ENCODE measurements around the gene RCBTB2.
A peak's percentile ranks its signal among the peaks of the same experiment; 100 is the strongest.

Gene RCBTB2

DNA sequence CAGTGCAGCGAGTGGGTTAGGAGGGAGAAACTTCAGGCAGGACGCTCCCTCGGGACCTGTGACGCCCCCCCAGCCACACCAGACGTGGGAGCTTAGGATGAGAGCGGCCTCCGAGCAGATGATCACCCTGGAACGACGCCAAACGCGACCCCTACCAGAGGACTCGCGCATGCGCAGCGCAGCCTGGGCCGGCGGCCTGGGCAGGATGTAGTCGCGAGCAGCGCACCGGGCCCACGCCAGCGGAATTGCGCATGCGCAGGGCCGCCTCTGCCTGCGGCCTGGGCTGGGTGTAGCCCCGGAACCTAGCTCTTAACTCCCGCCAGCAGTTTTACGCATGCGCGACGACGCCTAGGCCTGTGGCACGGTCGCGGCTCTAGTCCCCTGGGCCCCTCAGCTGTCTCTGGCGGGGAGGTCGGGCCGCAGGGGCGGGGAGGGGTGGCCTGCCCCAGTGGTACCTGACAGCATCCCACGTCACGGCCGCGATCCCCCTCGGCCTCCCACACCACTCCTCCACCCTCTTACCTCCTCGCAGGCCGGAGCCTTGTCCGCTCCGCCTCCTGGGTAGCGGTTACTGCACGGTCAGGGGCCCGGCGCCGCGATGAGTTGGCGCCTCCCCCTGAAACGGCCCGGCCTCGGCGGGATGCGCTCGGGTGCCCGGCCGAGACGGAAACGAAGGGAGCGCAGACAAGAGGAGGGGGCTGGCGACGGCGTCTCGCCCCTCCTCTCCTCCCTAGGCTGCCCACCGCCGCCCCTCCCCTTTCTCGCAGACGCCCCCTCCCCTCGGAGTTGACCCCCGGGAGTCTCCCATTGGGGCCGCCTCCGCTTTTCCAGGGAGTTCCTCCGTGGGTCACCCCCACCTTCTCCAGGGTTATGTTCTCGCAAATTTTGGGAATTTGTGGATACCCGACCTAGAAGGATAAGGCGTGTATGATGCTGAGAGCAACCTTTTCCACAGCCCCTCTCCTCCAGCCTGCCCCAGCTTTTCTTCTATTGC lies at the start of gene RCBTB2 (continued):
- TF ChIP-seq, protein P1, sequence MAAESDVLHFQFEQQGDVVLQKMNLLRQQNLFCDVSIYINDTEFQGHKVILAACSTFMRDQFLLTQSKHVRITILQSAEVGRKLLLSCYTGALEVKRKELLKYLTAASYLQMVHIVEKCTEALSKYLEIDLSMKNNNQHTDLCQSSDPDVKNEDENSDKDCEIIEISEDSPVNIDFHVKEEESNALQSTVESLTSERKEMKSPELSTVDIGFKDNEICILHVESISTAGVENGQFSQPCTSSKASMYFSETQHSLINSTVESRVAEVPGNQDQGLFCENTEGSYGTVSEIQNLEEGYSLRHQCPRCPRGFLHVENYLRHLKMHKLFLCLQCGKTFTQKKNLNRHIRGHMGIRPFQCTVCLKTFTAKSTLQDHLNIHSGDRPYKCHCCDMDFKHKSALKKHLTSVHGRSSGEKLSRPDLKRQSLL (tag by site-specific recombination; IDR thresholded peaks at IDR 0.05) = peak; percentile 65
- TF ChIP-seq, protein P2, sequence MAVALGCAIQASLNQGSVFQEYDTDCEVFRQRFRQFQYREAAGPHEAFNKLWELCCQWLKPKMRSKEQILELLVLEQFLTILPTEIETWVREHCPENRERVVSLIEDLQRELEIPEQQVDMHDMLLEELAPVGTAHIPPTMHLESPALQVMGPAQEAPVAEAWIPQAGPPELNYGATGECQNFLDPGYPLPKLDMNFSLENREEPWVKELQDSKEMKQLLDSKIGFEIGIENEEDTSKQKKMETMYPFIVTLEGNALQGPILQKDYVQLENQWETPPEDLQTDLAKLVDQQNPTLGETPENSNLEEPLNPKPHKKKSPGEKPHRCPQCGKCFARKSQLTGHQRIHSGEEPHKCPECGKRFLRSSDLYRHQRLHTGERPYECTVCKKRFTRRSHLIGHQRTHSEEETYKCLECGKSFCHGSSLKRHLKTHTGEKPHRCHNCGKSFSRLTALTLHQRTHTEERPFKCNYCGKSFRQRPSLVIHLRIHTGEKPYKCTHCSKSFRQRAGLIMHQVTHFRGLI (tag by site-specific recombination; IDR thresholded peaks at IDR 0.05) = no peak
- TF ChIP-seq BCL11A (tag by site-specific recombination; IDR thresholded peaks at IDR 0.05; ENCODE audit: low read depth) = no peak
- no peak for TF ChIP-seq HOXD13 (CRISPR knock-in tag; IDR thresholded peaks at IDR 0.05; ENCODE audit: borderline replicate concordance)
- peak; percentile 73 for TF ChIP-seq ZNF423 (tag by site-specific recombination; IDR thresholded peaks at IDR 0.05)
- peak; percentile 98 for TF ChIP-seq GLIS2 (tag by site-specific recombination; IDR thresholded peaks at IDR 0.05)
- TF ChIP-seq, protein P3, sequence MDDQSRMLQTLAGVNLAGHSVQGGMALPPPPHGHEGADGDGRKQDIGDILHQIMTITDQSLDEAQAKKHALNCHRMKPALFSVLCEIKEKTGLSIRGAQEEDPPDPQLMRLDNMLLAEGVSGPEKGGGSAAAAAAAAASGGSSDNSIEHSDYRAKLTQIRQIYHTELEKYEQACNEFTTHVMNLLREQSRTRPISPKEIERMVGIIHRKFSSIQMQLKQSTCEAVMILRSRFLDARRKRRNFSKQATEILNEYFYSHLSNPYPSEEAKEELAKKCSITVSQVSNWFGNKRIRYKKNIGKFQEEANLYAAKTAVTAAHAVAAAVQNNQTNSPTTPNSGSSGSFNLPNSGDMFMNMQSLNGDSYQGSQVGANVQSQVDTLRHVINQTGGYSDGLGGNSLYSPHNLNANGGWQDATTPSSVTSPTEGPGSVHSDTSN (CRISPR knock-in tag; IDR thresholded peaks at IDR 0.05) = 0 out of 2 replicates have a peak, but pooled peaks have one; percentile 16
- TF ChIP-seq ZNF571 (tag by site-specific recombination; IDR thresholded peaks at IDR 0.05) = no peak
- no peak for TF ChIP-seq ZNF544 (tag by site-specific recombination; IDR thresholded peaks at IDR 0.05)
- TF ChIP-seq, protein P4, sequence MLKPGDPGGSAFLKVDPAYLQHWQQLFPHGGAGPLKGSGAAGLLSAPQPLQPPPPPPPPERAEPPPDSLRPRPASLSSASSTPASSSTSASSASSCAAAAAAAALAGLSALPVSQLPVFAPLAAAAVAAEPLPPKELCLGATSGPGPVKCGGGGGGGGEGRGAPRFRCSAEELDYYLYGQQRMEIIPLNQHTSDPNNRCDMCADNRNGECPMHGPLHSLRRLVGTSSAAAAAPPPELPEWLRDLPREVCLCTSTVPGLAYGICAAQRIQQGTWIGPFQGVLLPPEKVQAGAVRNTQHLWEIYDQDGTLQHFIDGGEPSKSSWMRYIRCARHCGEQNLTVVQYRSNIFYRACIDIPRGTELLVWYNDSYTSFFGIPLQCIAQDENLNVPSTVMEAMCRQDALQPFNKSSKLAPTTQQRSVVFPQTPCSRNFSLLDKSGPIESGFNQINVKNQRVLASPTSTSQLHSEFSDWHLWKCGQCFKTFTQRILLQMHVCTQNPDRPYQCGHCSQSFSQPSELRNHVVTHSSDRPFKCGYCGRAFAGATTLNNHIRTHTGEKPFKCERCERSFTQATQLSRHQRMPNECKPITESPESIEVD (tag by site-specific recombination; IDR thresholded peaks at IDR 0.05) = no peak
- no peak for TF ChIP-seq ZNF530 (tag by site-specific recombination; IDR thresholded peaks at IDR 0.05; ENCODE audit: low read depth)
- no peak for TF ChIP-seq ZNF37A (tag by site-specific recombination; IDR thresholded peaks at IDR 0.05)
- peak; percentile 37; the same call in 1 of the 2 replicates for TF ChIP-seq BCL11B (tag by site-specific recombination; IDR thresholded peaks at IDR 0.05; ENCODE audit: low read depth)
- no peak for TF ChIP-seq RBAK (tag by site-specific recombination; IDR thresholded peaks at IDR 0.05)
- peak; percentile 81 for TF ChIP-seq KLF9 (tag by site-specific recombination; IDR thresholded peaks at IDR 0.05; ENCODE audit: low read depth)
- TF ChIP-seq HOXA7 (CRISPR knock-in tag; IDR thresholded peaks at IDR 0.05; ENCODE audit: borderline replicate concordance) = no peak
- no peak for TF ChIP-seq ZNF560 (tag by site-specific recombination; IDR thresholded peaks at IDR 0.05; ENCODE audit: borderline replicate concordance)
- TF ChIP-seq ZNF121 (tag by site-specific recombination; IDR thresholded peaks at IDR 0.05) = peak; percentile 60; the same call in 1 of the 2 replicates
- no peak for TF ChIP-seq MYNN (tag by site-specific recombination; IDR thresholded peaks at IDR 0.05; ENCODE audit: borderline replicate concordance)
- TF ChIP-seq ZNF10 (tag by site-specific recombination; IDR thresholded peaks at IDR 0.05) = peak; percentile 48; the same call in 1 of the 2 replicates
- TF ChIP-seq ZNF211 (tag by site-specific recombination; IDR thresholded peaks at IDR 0.05; ENCODE audit: low read depth) = no peak
- no peak for TF ChIP-seq ZNF175 (tag by site-specific recombination; IDR thresholded peaks at IDR 0.05)
- no peak for TF ChIP-seq ZNF169 (tag by site-specific recombination; IDR thresholded peaks at IDR 0.05)
- peak; percentile 92; the same call in 1 of the 2 replicates for TF ChIP-seq ZFP69B (tag by site-specific recombination; IDR thresholded peaks at IDR 0.05)
- TF ChIP-seq, protein P5, sequence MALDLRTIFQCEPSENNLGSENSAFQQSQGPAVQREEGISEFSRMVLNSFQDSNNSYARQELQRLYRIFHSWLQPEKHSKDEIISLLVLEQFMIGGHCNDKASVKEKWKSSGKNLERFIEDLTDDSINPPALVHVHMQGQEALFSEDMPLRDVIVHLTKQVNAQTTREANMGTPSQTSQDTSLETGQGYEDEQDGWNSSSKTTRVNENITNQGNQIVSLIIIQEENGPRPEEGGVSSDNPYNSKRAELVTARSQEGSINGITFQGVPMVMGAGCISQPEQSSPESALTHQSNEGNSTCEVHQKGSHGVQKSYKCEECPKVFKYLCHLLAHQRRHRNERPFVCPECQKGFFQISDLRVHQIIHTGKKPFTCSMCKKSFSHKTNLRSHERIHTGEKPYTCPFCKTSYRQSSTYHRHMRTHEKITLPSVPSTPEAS (tag by site-specific recombination; IDR thresholded peaks at IDR 0.05) = no peak
- TF ChIP-seq ZNF416 (tag by site-specific recombination; IDR thresholded peaks at IDR 0.05) = no peak
- TF ChIP-seq ZNF23 (tag by site-specific recombination; IDR thresholded peaks at IDR 0.05; ENCODE audit: borderline replicate concordance) = no peak
- TF ChIP-seq GLI4 (tag by site-specific recombination; IDR thresholded peaks at IDR 0.05) = peak; percentile 78; the same call in 1 of the 2 replicates
- TF ChIP-seq, protein P6, sequence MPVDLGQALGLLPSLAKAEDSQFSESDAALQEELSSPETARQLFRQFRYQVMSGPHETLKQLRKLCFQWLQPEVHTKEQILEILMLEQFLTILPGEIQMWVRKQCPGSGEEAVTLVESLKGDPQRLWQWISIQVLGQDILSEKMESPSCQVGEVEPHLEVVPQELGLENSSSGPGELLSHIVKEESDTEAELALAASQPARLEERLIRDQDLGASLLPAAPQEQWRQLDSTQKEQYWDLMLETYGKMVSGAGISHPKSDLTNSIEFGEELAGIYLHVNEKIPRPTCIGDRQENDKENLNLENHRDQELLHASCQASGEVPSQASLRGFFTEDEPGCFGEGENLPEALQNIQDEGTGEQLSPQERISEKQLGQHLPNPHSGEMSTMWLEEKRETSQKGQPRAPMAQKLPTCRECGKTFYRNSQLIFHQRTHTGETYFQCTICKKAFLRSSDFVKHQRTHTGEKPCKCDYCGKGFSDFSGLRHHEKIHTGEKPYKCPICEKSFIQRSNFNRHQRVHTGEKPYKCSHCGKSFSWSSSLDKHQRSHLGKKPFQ (tag by site-specific recombination; IDR thresholded peaks at IDR 0.05) = no peak
- TF ChIP-seq ZBTB48 (tag by site-specific recombination; IDR thresholded peaks at IDR 0.05) = peak; percentile 62
- no peak for TF ChIP-seq FEZF1 (tag by site-specific recombination; IDR thresholded peaks at IDR 0.05)
- TF ChIP-seq ZNF239 (tag by site-specific recombination; IDR thresholded peaks at IDR 0.05) = no peak
